DND-41 (cell line): ENCODE results near the gene KIF4A.

Experiments
- ATAC-seq: fragments of 200-7000 bp; cut with Tn5 transposase; 3 replicates; pipeline ENCODE4 v1.9.1; 2021; ENCODE audit warnings: low read depth; ENCODE audit not compliant: insufficient read depth
- DNase-seq: peaks from one replicate; pipeline ENCODE4 v3.0.0-alpha.2; 2020
- H2AFZ ChIP-seq: 2 replicates; pipeline ENCODE4 v1.6.0; 2012; ENCODE audit warnings: low read depth, low read length
- H3K27ac ChIP-seq: 2 replicates; pipeline ENCODE4 v1.5.1; 2012; ENCODE audit warnings: low read length, inconsistent platforms
- H3K27me3 ChIP-seq: fragments of 200-600 bp; sonication (generic); 2 replicates; pipeline ENCODE4 v1.6.0; 2012; ENCODE audit warnings: low read length, mild to moderate bottlenecking, inconsistent platforms; ENCODE audit not compliant: insufficient read depth, poor library complexity
- H3K36me3 ChIP-seq: 2 replicates; pipeline ENCODE4 v1.5.1; 2012; ENCODE audit warnings: low read length, inconsistent platforms; ENCODE audit not compliant: insufficient read depth
- H3K4me1 ChIP-seq: 2 replicates; pipeline ENCODE4 v1.5.1; 2012; ENCODE audit warnings: mild to moderate bottlenecking, low read length; ENCODE audit not compliant: insufficient read depth
- H3K4me2 ChIP-seq: 2 replicates; pipeline ENCODE4 v1.6.0; 2012; ENCODE audit warnings: mild to moderate bottlenecking, moderate library complexity, low read length, inconsistent platforms; ENCODE audit not compliant: insufficient read depth
- H3K4me3 ChIP-seq, 2 experiments: fragments of 200-600 bp in 1 of 2; shearing (Covaris generic) in 1 of 2; 2 replicates each; pipeline ENCODE4 v1.5.1; 2012 to 2016; ENCODE audit warnings: inconsistent platforms in 2 of 2, low read length in 2 of 2, mild to moderate bottlenecking in 2 of 2, low read depth in 1 of 2, moderate library complexity in 1 of 2
- H3K79me2 ChIP-seq: 2 replicates; pipeline ENCODE4 v1.6.0; 2012; ENCODE audit warnings: low read length, inconsistent platforms; ENCODE audit not compliant: insufficient read depth
- H3K9ac ChIP-seq: 2 replicates; pipeline ENCODE4 v1.6.0; 2012; ENCODE audit warnings: low read depth, mild to moderate bottlenecking, inconsistent platforms, low read length, moderate library complexity
- H3K9me3 ChIP-seq: 2 replicates; pipeline ENCODE4 v1.5.1; 2012; ENCODE audit warnings: low read length, moderate library complexity, mild to moderate bottlenecking, inconsistent platforms; ENCODE audit not compliant: insufficient read depth, severe bottlenecking
- H4K20me1 ChIP-seq: 2 replicates; pipeline ENCODE4 v1.6.0; 2012; ENCODE audit warnings: low read length; ENCODE audit not compliant: insufficient read depth
- EZH2 ChIP-seq: IDR thresholded peaks from 3 replicates; pipeline ENCODE4 v1.6.1; 2012; ENCODE audit warnings: borderline replicate concordance, low read depth, mild to moderate bottlenecking, moderate library complexity, low read length, inconsistent platforms; ENCODE audit not compliant: severe bottlenecking
- TF ChIP-seq, protein P1 (sequence below): IDR thresholded peaks from 2 replicates; pipeline ENCODE4 v1.5.1; 2012; ENCODE audit warnings: borderline replicate concordance, low read length, moderate library complexity, mild to moderate bottlenecking; ENCODE audit not compliant: poor library complexity, severe bottlenecking; ENCODE audit errors: extremely low read depth

The KIF4A gene

DNA sequence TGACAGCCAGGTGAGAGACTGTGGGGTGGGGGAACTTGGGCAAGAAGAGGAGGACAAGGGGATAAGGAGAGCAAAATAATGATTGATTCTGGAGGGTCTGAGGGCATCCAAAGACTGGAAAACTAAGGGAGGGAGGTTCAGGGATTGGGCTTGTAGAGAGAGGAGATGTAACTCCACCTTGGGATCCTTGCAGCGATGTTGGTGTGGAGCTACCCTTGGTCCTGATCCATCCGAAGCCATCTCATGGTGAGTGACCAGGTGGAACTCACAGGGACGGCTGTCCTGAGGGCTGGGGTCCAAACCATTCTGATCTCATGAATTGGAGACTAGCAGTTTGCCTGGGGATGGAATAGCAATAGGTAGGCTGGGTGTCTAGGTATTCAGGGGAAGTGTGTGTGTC, 9.3 kb upstream of the KIF4A start:
- Histone ChIP-seq H3K4me3 (no peak overlapping the region), H3K4me2 (no peak overlapping the region), H3K27ac (no peak overlapping the region), H3K4me1 (no peaks in the 10 kb centered on the region), H4K20me1 (no peaks in the 10 kb centered on the region), H3K27me3 (no peaks in the 10 kb centered on the region), H3K79me2 (no peaks in the 10 kb centered on the region), H2AFZ (no peak overlapping the region), H3K36me3 (no peaks in the 10 kb centered on the region), H3K9me3 (no peaks in the 10 kb centered on the region), H3K9ac (no peak overlapping the region)
- TF ChIP-seq, protein P1, sequence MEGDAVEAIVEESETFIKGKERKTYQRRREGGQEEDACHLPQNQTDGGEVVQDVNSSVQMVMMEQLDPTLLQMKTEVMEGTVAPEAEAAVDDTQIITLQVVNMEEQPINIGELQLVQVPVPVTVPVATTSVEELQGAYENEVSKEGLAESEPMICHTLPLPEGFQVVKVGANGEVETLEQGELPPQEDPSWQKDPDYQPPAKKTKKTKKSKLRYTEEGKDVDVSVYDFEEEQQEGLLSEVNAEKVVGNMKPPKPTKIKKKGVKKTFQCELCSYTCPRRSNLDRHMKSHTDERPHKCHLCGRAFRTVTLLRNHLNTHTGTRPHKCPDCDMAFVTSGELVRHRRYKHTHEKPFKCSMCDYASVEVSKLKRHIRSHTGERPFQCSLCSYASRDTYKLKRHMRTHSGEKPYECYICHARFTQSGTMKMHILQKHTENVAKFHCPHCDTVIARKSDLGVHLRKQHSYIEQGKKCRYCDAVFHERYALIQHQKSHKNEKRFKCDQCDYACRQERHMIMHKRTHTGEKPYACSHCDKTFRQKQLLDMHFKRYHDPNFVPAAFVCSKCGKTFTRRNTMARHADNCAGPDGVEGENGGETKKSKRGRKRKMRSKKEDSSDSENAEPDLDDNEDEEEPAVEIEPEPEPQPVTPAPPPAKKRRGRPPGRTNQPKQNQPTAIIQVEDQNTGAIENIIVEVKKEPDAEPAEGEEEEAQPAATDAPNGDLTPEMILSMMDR: no peak
- no peak for TF ChIP-seq EZH2
- ATAC-seq: no peak
- no peak for DNase-seq

DNA sequence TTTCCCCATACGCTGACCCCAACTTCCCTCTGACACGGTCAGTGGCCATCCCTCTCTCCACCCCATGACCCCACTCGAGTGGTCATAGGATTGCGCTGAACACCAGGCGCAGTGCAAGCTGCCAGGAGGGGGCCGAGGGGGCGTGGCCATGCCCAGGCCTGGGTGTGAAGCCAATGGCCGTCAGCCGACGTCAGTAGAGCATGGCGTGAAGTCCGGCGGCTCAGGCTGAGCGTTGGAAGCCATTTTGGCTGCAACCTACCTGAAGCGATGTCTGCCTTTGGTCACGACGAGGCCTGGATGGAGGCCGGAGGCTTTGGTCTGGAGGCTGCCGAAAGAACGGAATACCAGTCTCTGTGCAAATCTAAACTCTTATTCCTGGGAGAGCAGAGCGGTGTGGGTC, 8.0 kb upstream of the KIF4A start, which contains the start of gene RAB41:
Gene RAB41 (plus strand): TSS at position 222 of the 400 bp plus-strand sequence. CDS start 46 bp downstream, at position 268.
- no peak within 1 kb of the TSS for H2AFZ ChIP-seq
- no peaks in the 10 kb centered on the region for H4K20me1 ChIP-seq
- no peaks in the 10 kb centered on the region for H3K27me3 ChIP-seq
- DNase-seq (no peak), ATAC-seq (no peak)
- H3K36me3 ChIP-seq: peaks cover 4% of the 10 kb centered on the region; the same call in 1 of the 2 replicates
- no peak within 1 kb of the TSS for H3K4me3 ChIP-seq
- H3K9me3 ChIP-seq: no peaks in the 10 kb centered on the region
- no peak within 1 kb of the TSS for H3K9ac ChIP-seq
- no peak within 1 kb of the TSS for H3K4me2 ChIP-seq
- no peaks in the 10 kb centered on the region for H3K79me2 ChIP-seq
- H3K4me1 ChIP-seq: no peaks in the 10 kb centered on the region
- no peak within 1 kb of the TSS for H3K27ac ChIP-seq
- no peak for TF ChIP-seq EZH2
- TF ChIP-seq, protein P1: no peak

DNA sequence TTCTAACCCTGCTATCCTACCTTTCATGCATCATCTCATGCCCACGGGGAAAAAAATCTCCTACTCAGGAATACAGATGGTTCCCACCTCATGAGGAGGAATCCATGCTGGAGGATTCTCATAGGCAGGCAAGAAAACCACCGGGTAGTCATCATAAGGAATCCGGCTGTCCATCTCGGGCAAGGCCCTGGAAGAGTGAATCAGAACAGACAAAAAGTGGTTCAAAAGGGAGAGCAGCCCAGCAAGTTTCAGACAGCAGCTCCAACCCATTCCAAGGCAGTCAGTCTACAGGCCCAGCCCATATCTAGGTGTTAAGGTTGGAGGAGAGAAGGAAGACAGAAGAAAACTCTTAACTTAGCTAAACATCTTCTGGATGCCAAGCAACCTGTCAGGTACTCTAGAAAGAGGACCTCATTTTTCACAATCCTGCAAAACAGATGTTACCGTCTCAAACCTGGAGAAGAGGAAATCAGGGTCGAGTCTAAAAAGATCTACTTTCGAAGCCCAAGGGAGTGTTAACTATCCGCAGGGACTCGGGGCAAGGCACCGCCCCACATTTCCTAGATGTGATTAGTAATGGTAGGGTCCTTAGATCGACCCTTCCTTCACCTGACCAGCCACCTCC, 624 bp upstream of the KIF4A start:
- H3K27ac ChIP-seq: peak overlapping the region; percentile 91
- H3K4me1 ChIP-seq: peaks cover 36% of the 10 kb centered on the region
- DNase-seq (no peak), ATAC-seq (no peak)
- peak overlapping the region; percentile 78 for H3K9ac ChIP-seq
- H4K20me1 ChIP-seq: no peaks in the 10 kb centered on the region
- H3K9me3 ChIP-seq: no peaks in the 10 kb centered on the region
- peaks cover 32% of the 10 kb centered on the region for H3K36me3 ChIP-seq
- no peak for TF ChIP-seq EZH2
- TF ChIP-seq, protein P1: no peak
- peak overlapping the region; percentile 93 for H3K4me2 ChIP-seq
- peaks cover 51% of the 10 kb centered on the region for H3K79me2 ChIP-seq
- no peaks in the 10 kb centered on the region for H3K27me3 ChIP-seq
- peak overlapping the region; percentile 75 to 98; a peak in 3 of 4 replicates for H3K4me3 ChIP-seq
- peak overlapping the region; percentile 95 for H2AFZ ChIP-seq
